WTC11 (cell line): ENCODE measurements around the gene IVL. TPM values are rescaled to one million over a fixed set of nuclear protein-coding genes. Genes with fewer than 3 reads are reported as not detected.

Source experiments
- ATAC-seq: fragments of 200-7000 bp; cut with Tn5 transposase; 2 replicates; pipeline ENCODE4 v1.10.0; 2021; ENCODE audit warnings: mild to moderate bottlenecking, moderate library complexity
- CTCF ChIA-PET: fragments of 300-600 bp; sonication (Branson Sonifier 250); formaldehyde crosslinking; loops from one replicate; lab custom pipeline; 2021; ENCODE audit warnings: antibody characterized with exemption; lab: Charles Lee
- POLR2A ChIA-PET: fragments of 350-600 bp; sonication (Branson Sonifier 250); formaldehyde crosslinking; loops from one replicate; lab custom pipeline; 2021; ENCODE audit warnings: antibody characterized with exemption; lab: Charles Lee
- DNase-seq: peaks from one replicate; pipeline ENCODE4 v3.0.0; 2021; ENCODE audit warnings: low spot score
- H3K27ac Mint-ChIP-seq: 2 replicates; pipeline ENCODE4 v1.8.0; 2021; ENCODE audit warnings: mixed read lengths
- H3K27me3 Mint-ChIP-seq: 2 replicates; pipeline ENCODE4 v1.8.0; 2021; ENCODE audit warnings: low read depth, mild to moderate bottlenecking, moderate library complexity, mixed read lengths
- H3K36me3 Mint-ChIP-seq: 2 replicates; pipeline ENCODE4 v1.8.0; 2021; ENCODE audit warnings: mixed read lengths
- H3K4me1 Mint-ChIP-seq: 2 replicates; pipeline ENCODE4 v1.8.0; 2022; ENCODE audit warnings: mixed read lengths
- H3K4me3 Mint-ChIP-seq: 2 replicates; pipeline ENCODE4 v1.8.0; 2021; ENCODE audit warnings: mild to moderate bottlenecking, moderate library complexity, mixed read lengths
- H3K9me3 Mint-ChIP-seq: 2 replicates; pipeline ENCODE4 v1.8.0; 2021; ENCODE audit warnings: mixed read lengths
- CREM ChIP-seq: sonication (generic); formaldehyde crosslinking; IDR thresholded peaks from 2 replicates; pipeline ENCODE4 v1.8.1; 2022; ENCODE audit warnings: mild to moderate bottlenecking, missing genetic modification reagents, moderate library complexity
- CTCF ChIP-seq: fragments of 200-600 bp; IDR thresholded peaks from 2 replicates; pipeline ENCODE4 v1.8.0; 2022; ENCODE audit warnings: antibody characterized with exemption
- E2F5 ChIP-seq: sonication (generic); formaldehyde crosslinking; IDR thresholded peaks from 2 replicates; pipeline ENCODE4 v1.8.1; 2022; ENCODE audit warnings: mild to moderate bottlenecking, moderate library complexity, missing genetic modification reagents
- IRF2 ChIP-seq: sonication (generic); formaldehyde crosslinking; IDR thresholded peaks from 2 replicates; pipeline ENCODE4 v1.8.0; 2022; ENCODE audit warnings: low read depth, missing genetic modification reagents, borderline replicate concordance
- JUN ChIP-seq: sonication (generic); formaldehyde crosslinking; IDR thresholded peaks from 2 replicates; pipeline ENCODE4 v1.8.0; 2023; ENCODE audit warnings: mild to moderate bottlenecking, missing genetic modification reagents
- KAT7 ChIP-seq: sonication (generic); formaldehyde crosslinking; IDR thresholded peaks from 2 replicates; pipeline ENCODE4 v1.8.1; 2023; ENCODE audit warnings: missing genetic modification reagents, mild to moderate bottlenecking, borderline replicate concordance
- NFE2L1 ChIP-seq: sonication (generic); formaldehyde crosslinking; IDR thresholded peaks from 2 replicates; pipeline ENCODE4 v1.8.1; 2023; ENCODE audit warnings: missing genetic modification reagents
- NR3C1 ChIP-seq: sonication (generic); formaldehyde crosslinking; conservative IDR thresholded peaks from 2 replicates; pipeline ENCODE4 v1.8.1; 2023; ENCODE audit warnings: low read depth, mild to moderate bottlenecking, missing genetic modification reagents
- OVOL2 ChIP-seq: fragments of 250-450 bp; sonication (Bioruptor Pico); IDR thresholded peaks from 2 replicates; pipeline ENCODE4 v1.9.0; 2021; ENCODE audit warnings: mild to moderate bottlenecking, borderline replicate concordance
- PRDM15 ChIP-seq: sonication (generic); formaldehyde crosslinking; IDR thresholded peaks from 2 replicates; pipeline ENCODE4 v1.8.0; 2022; ENCODE audit warnings: missing genetic modification reagents
- RELA ChIP-seq: sonication (generic); formaldehyde crosslinking; IDR thresholded peaks from 2 replicates; pipeline ENCODE4 v1.8.1; 2022; ENCODE audit warnings: missing genetic modification reagents, mild to moderate bottlenecking, borderline replicate concordance
- RORB ChIP-seq: fragments of 250-450 bp; sonication (Bioruptor Pico); IDR thresholded peaks from 2 replicates; pipeline ENCODE4 v1.9.0; 2021; ENCODE audit warnings: mild to moderate bottlenecking
- SMAD4 ChIP-seq: sonication (generic); formaldehyde crosslinking; IDR thresholded peaks from 2 replicates; pipeline ENCODE4 v1.8.0; 2022; ENCODE audit warnings: mild to moderate bottlenecking, missing genetic modification reagents
- TEAD4 ChIP-seq: sonication (generic); formaldehyde crosslinking; IDR thresholded peaks from 2 replicates; pipeline ENCODE4 v1.8.0; 2022; ENCODE audit warnings: mild to moderate bottlenecking, missing genetic modification reagents
- ZNF121 ChIP-seq: sonication (generic); formaldehyde crosslinking; IDR thresholded peaks from 2 replicates; pipeline ENCODE4 v1.8.0; 2023; ENCODE audit warnings: missing genetic modification reagents
- ZNF532 ChIP-seq: fragments of 250-450 bp; sonication (Bioruptor Pico); IDR thresholded peaks from 2 replicates; pipeline ENCODE4 v1.9.0; 2021; ENCODE audit warnings: mild to moderate bottlenecking, borderline replicate concordance
- total RNA-seq: library from RNA; stranded (reverse); gene quantifications from 3 replicates; pipeline ENCODE4 v1.2.3, GENCODE V29; 2021
- TF ChIP-seq, protein P1 (sequence below): fragments of 250-450 bp; sonication (Bioruptor Pico); IDR thresholded peaks from 2 replicates; pipeline ENCODE4 v1.8.0; 2021; ENCODE audit warnings: mild to moderate bottlenecking

IVL gene
- total RNA-seq, 1 experiment from 2014 or later: not detected

- H3K9me3 Mint-ChIP-seq: peaks cover 36% of the 10 kb centered on the region
These were observed 4.1 kb downstream of the IVL start for GRCh38 chr1:152912471-152912870.

GRCh38 chr1:152912900-152913299 lies 4.6 kb downstream of the IVL start:
- H3K9me3 Mint-ChIP-seq: peaks cover 36% of the 10 kb centered on the region
- ChIA-PET POLR2A (no interaction called here), CTCF (interaction anchor here (1.2 to 1.7 kb wide), 3 partner anchors 35 to 280 kb away, joined by 3 to 7 read pairs (median 6); partner anchors contain the start of gene SMCP)
- H3K4me1 Mint-ChIP-seq: peaks cover under 1% of the 10 kb centered on the region
- H3K27ac Mint-ChIP-seq: no peak overlapping the region
- H3K4me3 Mint-ChIP-seq: no peak overlapping the region
- DNase-seq: no peak
- H3K27me3 Mint-ChIP-seq: peaks cover 9% of the 10 kb centered on the region
- TF ChIP-seq TEAD4: no peak
- no peak for TF ChIP-seq PRDM15 (CRISPR knock-in tag)
- no peak for TF ChIP-seq KAT7
- TF ChIP-seq ZNF532: no peak
- TF ChIP-seq ZNF121 (CRISPR knock-in tag): no peak
- no peak for TF ChIP-seq CREM (CRISPR knock-in tag)
- TF ChIP-seq NFE2L1: no peak
- no peak for TF ChIP-seq E2F5 (CRISPR knock-in tag)
- TF ChIP-seq JUN (CRISPR knock-in tag): no peak
- no peak for TF ChIP-seq NR3C1 (CRISPR knock-in tag)
- no peak for TF ChIP-seq RELA
- no peak for TF ChIP-seq RORB (CRISPR knock-in tag)
- TF ChIP-seq IRF2: no peak
- no peak for TF ChIP-seq CTCF
- no peak for TF ChIP-seq OVOL2 (CRISPR knock-in tag)
- TF ChIP-seq, protein P1, sequence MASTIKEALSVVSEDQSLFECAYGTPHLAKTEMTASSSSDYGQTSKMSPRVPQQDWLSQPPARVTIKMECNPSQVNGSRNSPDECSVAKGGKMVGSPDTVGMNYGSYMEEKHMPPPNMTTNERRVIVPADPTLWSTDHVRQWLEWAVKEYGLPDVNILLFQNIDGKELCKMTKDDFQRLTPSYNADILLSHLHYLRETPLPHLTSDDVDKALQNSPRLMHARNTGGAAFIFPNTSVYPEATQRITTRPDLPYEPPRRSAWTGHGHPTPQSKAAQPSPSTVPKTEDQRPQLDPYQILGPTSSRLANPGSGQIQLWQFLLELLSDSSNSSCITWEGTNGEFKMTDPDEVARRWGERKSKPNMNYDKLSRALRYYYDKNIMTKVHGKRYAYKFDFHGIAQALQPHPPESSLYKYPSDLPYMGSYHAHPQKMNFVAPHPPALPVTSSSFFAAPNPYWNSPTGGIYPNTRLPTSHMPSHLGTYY: no peak
- TF ChIP-seq, all 79 proteins: peak for 0
- H3K36me3 Mint-ChIP-seq: peaks cover 4% of the 10 kb centered on the region; the same call in 1 of the 2 replicates
- ATAC-seq: no peak

More at GRCh38 chr1:152912471-152912870, 4.1 kb downstream of the IVL start:
- Mint-ChIP-seq H3K27me3 (peaks cover 9% of the 10 kb centered on the region), H3K4me3 (no peak overlapping the region), H3K36me3 (peaks cover 4% of the 10 kb centered on the region; the same call in 1 of the 2 replicates), H3K4me1 (no peaks in the 10 kb centered on the region), H3K27ac (no peak overlapping the region)
- DNase-seq: no peak
- POLR2A ChIA-PET: no interaction called here
- no peak for ATAC-seq
- no peak for TF ChIP-seq SMAD4 (CRISPR knock-in tag)
- CTCF ChIA-PET: interaction anchor here (1.7 kb wide), 2 partner anchors 34 to 281 kb away, joined by 5 to 6 read pairs; partner anchors contain the start of gene SMCP
